GM12878 (cell line): Measurements from ENCODE around the gene PTPN21. TPM values are rescaled to one million over a fixed set of nuclear protein-coding genes. Genes with fewer than 3 reads are reported as not detected.

Source experiments
- ATAC-seq: fragments of 200-7000 bp; cut with Tn5 transposase; 3 replicates; pipeline ENCODE4 v1.9.1; 2020; ENCODE audit warnings: mild to moderate bottlenecking, moderate library complexity
- BruUV-seq: library from RNA; stranded (reverse); fragments of 400-500 nt; replicated peaks from 2 replicates; lab custom pipeline; 2021; lab: Mats Ljungman, UMichigan
- CTCF ChIA-PET: fragments of 300-600 bp; sonication (Branson Sonifier 250); formaldehyde crosslinking; extraction: SDS; loops from one replicate; lab custom pipeline; 2021; ENCODE audit warnings: inconsistent platforms; lab: Yijun Ruan, JAX
- POLR2A ChIA-PET: fragments of 350-600 bp; formaldehyde crosslinking; extraction: SDS; loops from one replicate; lab custom pipeline; 2021; ENCODE audit warnings: inconsistent platforms; lab: Charles Lee
- RAD21 ChIA-PET: fragments of 300-600 bp; sonication (Branson Sonifier 250); formaldehyde crosslinking; loops from one replicate; lab custom pipeline; 2023; ENCODE audit warnings: antibody characterized with exemption; ENCODE audit not compliant: unreplicated experiment; lab: Charles Lee
- SMC1A ChIA-PET: fragments of 300-600 bp; sonication (Branson Sonifier 250); formaldehyde crosslinking; loops from one replicate; lab custom pipeline; 2023; ENCODE audit not compliant: unreplicated experiment, uncharacterized antibody; lab: Charles Lee
- DNase-seq: peaks from one replicate; pipeline ENCODE4 v3.0.0-alpha.2; 2011; ENCODE audit warnings: low read depth, low spot score
- FAIRE-seq: peaks from 3 replicates; lab custom pipeline; 2011; peaks lifted over from hg19 to GRCh38; lab: Jason Lieb, UNC
- H2AFZ ChIP-seq: 2 replicates; pipeline ENCODE4 v1.6.0; 2011; ENCODE audit warnings: low read depth, low read length, control low read depth; ENCODE audit not compliant: control insufficient read depth
- H3K27ac ChIP-seq: 2 replicates; pipeline ENCODE4 v1.5.1; 2011; ENCODE audit warnings: control low read depth; ENCODE audit not compliant: control insufficient read depth, insufficient read depth
- H3K27me3 ChIP-seq, 2 experiments: replicated peaks in 1 of 2; 2 replicates each; pipeline versions ENCODE4 v1.6.0 to v1.6.1; 2011; ENCODE audit warnings: low read length in 1 of 2; ENCODE audit not compliant: control insufficient read depth in 2 of 2, insufficient read depth in 2 of 2
- H3K36me3 ChIP-seq, 2 experiments: 2 replicates each; pipeline ENCODE4 v1.5.1; 2011; ENCODE audit warnings: low read length in 1 of 2; ENCODE audit not compliant: control insufficient read depth in 2 of 2, insufficient read depth in 2 of 2
- H3K4me1 ChIP-seq: 2 replicates; pipeline ENCODE4 v1.6.1; 2011; ENCODE audit warnings: mild to moderate bottlenecking, low read length, moderate library complexity, mixed read lengths; ENCODE audit not compliant: control insufficient read depth, insufficient read depth
- H3K4me2 ChIP-seq: 2 replicates; pipeline ENCODE4 v1.6.0; 2011; ENCODE audit warnings: control low read depth; ENCODE audit not compliant: control insufficient read depth, insufficient read depth
- H3K4me3 ChIP-seq: fragments of 200-600 bp; sonication (generic); 2 replicates; pipeline ENCODE4 v1.5.1; 2016
- H3K79me2 ChIP-seq: 2 replicates; pipeline ENCODE4 v1.6.0; 2011; ENCODE audit warnings: low read length; ENCODE audit not compliant: control insufficient read depth, insufficient read depth
- H3K9ac ChIP-seq: 2 replicates; pipeline ENCODE4 v1.8.0; 2011; ENCODE audit warnings: low read length, control low read depth, mixed read lengths; ENCODE audit not compliant: control insufficient read depth, insufficient read depth
- H3K9me3 ChIP-seq: replicated peaks from 3 replicates; pipeline ENCODE4 v1.5.1; 2011; ENCODE audit warnings: mild to moderate bottlenecking, low read length; ENCODE audit not compliant: control insufficient read depth, insufficient read depth
- H4K20me1 ChIP-seq: 2 replicates; pipeline ENCODE4 v1.6.0; 2011; ENCODE audit not compliant: control insufficient read depth, insufficient read depth
- CEBPB ChIP-seq, 2 experiments: fragments of 150-350 bp in 1 of 2; IDR thresholded peaks; 2 replicates each; pipeline ENCODE4 v1.6.1; 2012 to 2014; ENCODE audit warnings: low read depth in 2 of 2, low read length in 2 of 2, borderline replicate concordance in 1 of 2, inconsistent platforms in 1 of 2
- EP300 ChIP-seq, 2 experiments: fragments of 150-350 bp in 1 of 2; IDR thresholded peaks; 2 replicates each; pipeline ENCODE4 v1.6.1; 2011 to 2012; ENCODE audit warnings: low read depth in 2 of 2, low read length in 2 of 2, borderline replicate concordance in 1 of 2, improper control_type of control experiment in 1 of 2, inconsistent platforms in 1 of 2; ENCODE audit not compliant: control insufficient read depth in 1 of 2
- FOXK2 ChIP-seq: fragments of 450-650 bp; IDR thresholded peaks from 2 replicates; pipeline ENCODE4 v1.6.1; 2017; ENCODE audit warnings: mild to moderate bottlenecking, moderate library complexity
- KLF5 ChIP-seq: fragments of 450-650 bp; IDR thresholded peaks from 2 replicates; pipeline ENCODE4 v1.6.1; 2014; ENCODE audit warnings: mild to moderate bottlenecking; ENCODE audit not compliant: partially characterized antibody
- POLR2AphosphoS2 ChIP-seq: IDR thresholded peaks from 2 replicates; pipeline ENCODE4 v1.6.1; 2011; ENCODE audit warnings: low read depth, mild to moderate bottlenecking, low read length, improper control_type of control experiment, moderate library complexity
- STAT1 ChIP-seq: fragments of 450-650 bp; conservative IDR thresholded peaks from 2 replicates; pipeline ENCODE4 v1.6.1; 2014; ENCODE audit warnings: antibody characterized with exemption, mild to moderate bottlenecking
- SUZ12 ChIP-seq: fragments of 200-600 bp; sonication (generic); IDR thresholded peaks from one replicate; pipeline ENCODE4 v1.6.1; 2018; ENCODE audit warnings: antibody characterized with exemption, mild to moderate bottlenecking; ENCODE audit not compliant: unreplicated experiment
- ZNF217 ChIP-seq: fragments of 450-650 bp; IDR thresholded peaks from 2 replicates; pipeline ENCODE4 v1.6.1; 2017; ENCODE audit warnings: antibody characterized with exemption, mild to moderate bottlenecking
- ZNF24 ChIP-seq: fragments of 450-650 bp; IDR thresholded peaks from 2 replicates; pipeline ENCODE4 v1.6.1; 2017; ENCODE audit warnings: antibody characterized with exemption, mild to moderate bottlenecking
- WGBS: methylation state at CpG from one replicate; pipeline ENCODE4 v1.1.6; 2016; ENCODE audit warnings: low lambda C conversion rate; ENCODE audit not compliant: insufficient replicate concordance, insufficient coverage; ENCODE audit errors: missing lambda C conversion rate; 5-methylcytosine and 5-hydroxymethylcytosine counted together
- in situ Hi-C: fragments of 300-500 bp; cut with MboI; formaldehyde crosslinking; loops from 9 replicates; pipeline ENCODE4 v1.14.3; 2018; ENCODE audit warnings: mixed read lengths
- intact Hi-C: fragments of 100-400 bp; cut with micrococcal nuclease; formaldehyde crosslinking; loops from one replicate; pipeline ENCODE4 v1.14.2; 2022; ENCODE audit not compliant: unreplicated experiment
- polyA plus RNA-seq, 11 experiments: library from polyadenylated mRNA; depleted of rRNA in 4 of 11; unstranded in 6 of 11; stranded (reverse) in 5 of 11; fragments of >200 nt; fragmentation: Nextera tagmentation in 4 of 11; fragmentation: Illumina TruSeq in 1 of 11; extraction: Ambion mirVana in 4 of 11; extraction: Trizol in 1 of 11; gene quantifications; 1 replicate in 1 of 11; 2 replicates in 10 of 11; pipeline versions ENCODE4 v1.2.1 to v1.2.3, GENCODE V29; 2011 to 2016; ENCODE audit warnings: inconsistent platforms in 2 of 11, missing spikeins in 2 of 11, low read depth in 1 of 11
- total RNA-seq, 4 experiments: library from RNA; depleted of rRNA in 3 of 4; stranded (reverse); fragments of >200 nt in 3 of 4; fragmentation: Illumina TruSeq in 1 of 4; extraction: Trizol in 1 of 4; gene quantifications; 2 replicates each; pipeline versions ENCODE4 v1.2.1 to v1.2.3, GENCODE V29; 2013 to 2021
- TF ChIP-seq, protein P1 (sequence below): fragments of 450-650 bp; IDR thresholded peaks from 2 replicates; pipeline ENCODE4 v1.6.1; 2016; ENCODE audit warnings: mild to moderate bottlenecking, moderate library complexity, borderline replicate concordance
- TF ChIP-seq, protein P2 (sequence below): fragments of 450-650 bp; conservative IDR thresholded peaks from 2 replicates; pipeline ENCODE4 v1.6.1; 2017; ENCODE audit warnings: mild to moderate bottlenecking, moderate library complexity
- TF ChIP-seq, protein P3 (sequence below): fragments of 450-650 bp; IDR thresholded peaks from 2 replicates; pipeline ENCODE4 v1.6.1; 2017; ENCODE audit warnings: low read depth, mild to moderate bottlenecking, moderate library complexity

The PTPN21 gene
- total and polyA plus RNA-seq, 10 of the 15 experiments (the other 5 are each of a cell fraction or from before 2014, with no cell fraction given): 0.01 to 0.23 (median 0.04) TPM; not detected in 3

DNA sequence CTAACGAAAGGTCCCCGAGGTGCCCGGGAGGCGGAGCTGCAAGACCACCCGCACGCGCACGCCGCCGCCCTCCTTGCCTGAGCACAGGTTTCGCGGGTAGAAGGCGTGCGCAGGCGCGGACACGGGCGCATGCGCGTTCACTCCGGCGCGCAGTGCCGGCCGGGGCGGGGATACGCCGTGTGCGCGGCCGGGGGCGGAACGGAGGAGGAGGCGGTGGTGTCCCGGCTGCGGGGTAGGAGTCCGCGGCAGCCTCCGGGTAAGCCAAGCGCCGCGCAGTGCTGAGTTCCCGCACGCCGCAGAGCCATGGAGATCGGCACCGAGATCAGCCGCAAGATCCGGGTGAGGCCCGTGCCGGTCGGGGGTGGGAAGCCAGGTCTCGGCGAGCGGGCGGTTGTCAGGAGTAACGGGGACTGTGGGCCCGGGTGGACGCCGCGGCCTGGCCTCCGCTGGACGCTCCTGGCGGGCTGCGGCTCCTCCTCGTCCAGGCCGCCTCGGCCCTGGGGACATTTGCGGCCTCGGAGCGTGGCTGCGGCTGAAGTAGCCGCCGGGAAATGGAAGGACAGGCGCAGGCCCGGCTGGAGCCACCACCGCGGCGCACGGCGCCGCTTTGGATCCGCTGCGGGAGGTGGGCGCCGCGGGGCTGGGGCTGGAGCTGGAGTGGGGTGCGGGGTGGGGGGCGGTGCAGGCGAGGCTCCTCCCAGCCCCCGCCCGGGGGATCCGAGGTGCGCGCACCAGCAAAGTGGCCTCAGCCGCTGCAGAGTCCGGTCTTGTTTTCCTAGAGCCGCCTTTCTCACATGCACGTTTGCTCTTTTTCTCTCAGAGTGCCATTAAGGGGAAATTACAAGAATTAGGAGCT is 8.3 kb upstream of the PTPN21 start, which contains the start of gene ZC3H14 (continued):
- TF ChIP-seq ZNF24 (no peak), FOXK2 (no peak), KLF5 (no peak), POLR2AphosphoS2 (0 out of 2 replicates have a peak, but pooled peaks have one; percentile 48), SUZ12 (no peak), STAT1 (no peak)
- TF ChIP-seq, protein P1, sequence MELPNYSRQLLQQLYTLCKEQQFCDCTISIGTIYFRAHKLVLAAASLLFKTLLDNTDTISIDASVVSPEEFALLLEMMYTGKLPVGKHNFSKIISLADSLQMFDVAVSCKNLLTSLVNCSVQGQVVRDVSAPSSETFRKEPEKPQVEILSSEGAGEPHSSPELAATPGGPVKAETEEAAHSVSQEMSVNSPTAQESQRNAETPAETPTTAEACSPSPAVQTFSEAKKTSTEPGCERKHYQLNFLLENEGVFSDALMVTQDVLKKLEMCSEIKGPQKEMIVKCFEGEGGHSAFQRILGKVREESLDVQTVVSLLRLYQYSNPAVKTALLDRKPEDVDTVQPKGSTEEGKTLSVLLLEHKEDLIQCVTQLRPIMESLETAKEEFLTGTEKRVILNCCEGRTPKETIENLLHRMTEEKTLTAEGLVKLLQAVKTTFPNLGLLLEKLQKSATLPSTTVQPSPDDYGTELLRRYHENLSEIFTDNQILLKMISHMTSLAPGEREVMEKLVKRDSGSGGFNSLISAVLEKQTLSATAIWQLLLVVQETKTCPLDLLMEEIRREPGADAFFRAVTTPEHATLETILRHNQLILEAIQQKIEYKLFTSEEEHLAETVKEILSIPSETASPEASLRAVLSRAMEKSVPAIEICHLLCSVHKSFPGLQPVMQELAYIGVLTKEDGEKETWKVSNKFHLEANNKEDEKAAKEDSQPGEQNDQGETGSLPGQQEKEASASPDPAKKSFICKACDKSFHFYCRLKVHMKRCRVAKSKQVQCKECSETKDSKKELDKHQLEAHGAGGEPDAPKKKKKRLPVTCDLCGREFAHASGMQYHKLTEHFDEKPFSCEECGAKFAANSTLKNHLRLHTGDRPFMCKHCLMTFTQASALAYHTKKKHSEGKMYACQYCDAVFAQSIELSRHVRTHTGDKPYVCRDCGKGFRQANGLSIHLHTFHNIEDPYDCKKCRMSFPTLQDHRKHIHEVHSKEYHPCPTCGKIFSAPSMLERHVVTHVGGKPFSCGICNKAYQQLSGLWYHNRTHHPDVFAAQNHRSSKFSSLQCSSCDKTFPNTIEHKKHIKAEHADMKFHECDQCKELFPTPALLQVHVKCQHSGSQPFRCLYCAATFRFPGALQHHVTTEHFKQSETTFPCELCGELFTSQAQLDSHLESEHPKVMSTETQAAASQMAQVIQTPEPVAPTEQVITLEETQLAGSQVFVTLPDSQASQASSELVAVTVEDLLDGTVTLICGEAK: no peak
- TF ChIP-seq, all 136 proteins: peak for 34

DNA sequence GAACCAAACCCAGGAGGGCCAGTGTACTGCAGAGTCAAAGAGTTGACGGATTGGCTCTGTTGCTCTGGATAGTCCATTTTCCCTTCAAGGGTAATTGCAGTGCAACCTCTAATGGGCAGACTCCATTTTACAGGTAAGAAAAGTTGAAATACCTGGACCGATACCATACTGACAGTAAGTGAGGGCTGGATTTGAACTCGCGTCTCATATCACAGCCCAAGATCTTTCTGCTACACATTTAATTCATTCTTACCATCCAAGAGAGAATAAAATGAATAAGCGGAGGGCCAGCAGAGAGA is 7.7 kb upstream of the PTPN21 start:
- H3K36me3 ChIP-seq: no peaks in the 10 kb centered on the region
- H3K27ac ChIP-seq: no peak overlapping the region
- peak overlapping the region; percentile 64 for H3K4me2 ChIP-seq
- intact Hi-C loops: loop anchor here (5.0 kb wide), 1 partner anchor 70 kb away; no protein-coding TSS in a partner anchor
- ChIA-PET CTCF (interaction anchor here (1.4 to 2.6 kb wide), 2 partner anchors 71 to 105 kb away, joined by 3 to 9 read pairs; no protein-coding TSS in a partner anchor), RAD21 (interaction anchor here (1.0 kb wide), 1 partner anchor 107 kb away, joined by 3 read pairs; no protein-coding TSS in a partner anchor), POLR2A (no interaction called here), SMC1A (no interaction called here)
- H4K20me1 ChIP-seq: no peaks in the 10 kb centered on the region
- TF ChIP-seq ZNF217: peak; percentile 76; the same call in 1 of the 2 replicates
- TF ChIP-seq EP300 (IDR thresholded peaks at IDR 0.05; ENCODE audit: borderline replicate concordance in 1 of 2, control insufficient read depth in 1 of 2, low read depth in 2 of 2, low read length in 2 of 2): no peak
- TF ChIP-seq ZNF24: no peak
- TF ChIP-seq, protein P2, sequence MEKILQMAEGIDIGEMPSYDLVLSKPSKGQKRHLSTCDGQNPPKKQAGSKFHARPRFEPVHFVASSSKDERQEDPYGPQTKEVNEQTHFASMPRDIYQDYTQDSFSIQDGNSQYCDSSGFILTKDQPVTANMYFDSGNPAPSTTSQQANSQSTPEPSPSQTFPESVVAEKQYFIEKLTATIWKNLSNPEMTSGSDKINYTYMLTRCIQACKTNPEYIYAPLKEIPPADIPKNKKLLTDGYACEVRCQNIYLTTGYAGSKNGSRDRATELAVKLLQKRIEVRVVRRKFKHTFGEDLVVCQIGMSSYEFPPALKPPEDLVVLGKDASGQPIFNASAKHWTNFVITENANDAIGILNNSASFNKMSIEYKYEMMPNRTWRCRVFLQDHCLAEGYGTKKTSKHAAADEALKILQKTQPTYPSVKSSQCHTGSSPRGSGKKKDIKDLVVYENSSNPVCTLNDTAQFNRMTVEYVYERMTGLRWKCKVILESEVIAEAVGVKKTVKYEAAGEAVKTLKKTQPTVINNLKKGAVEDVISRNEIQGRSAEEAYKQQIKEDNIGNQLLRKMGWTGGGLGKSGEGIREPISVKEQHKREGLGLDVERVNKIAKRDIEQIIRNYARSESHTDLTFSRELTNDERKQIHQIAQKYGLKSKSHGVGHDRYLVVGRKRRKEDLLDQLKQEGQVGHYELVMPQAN: peak; percentile 11; the same call in 1 of the 2 replicates
- TF ChIP-seq CEBPB (IDR thresholded peaks at IDR 0.05; ENCODE audit: borderline replicate concordance in 1 of 2, low read depth in 2 of 2, low read length in 2 of 2): no peak
- TF ChIP-seq, protein P3, sequence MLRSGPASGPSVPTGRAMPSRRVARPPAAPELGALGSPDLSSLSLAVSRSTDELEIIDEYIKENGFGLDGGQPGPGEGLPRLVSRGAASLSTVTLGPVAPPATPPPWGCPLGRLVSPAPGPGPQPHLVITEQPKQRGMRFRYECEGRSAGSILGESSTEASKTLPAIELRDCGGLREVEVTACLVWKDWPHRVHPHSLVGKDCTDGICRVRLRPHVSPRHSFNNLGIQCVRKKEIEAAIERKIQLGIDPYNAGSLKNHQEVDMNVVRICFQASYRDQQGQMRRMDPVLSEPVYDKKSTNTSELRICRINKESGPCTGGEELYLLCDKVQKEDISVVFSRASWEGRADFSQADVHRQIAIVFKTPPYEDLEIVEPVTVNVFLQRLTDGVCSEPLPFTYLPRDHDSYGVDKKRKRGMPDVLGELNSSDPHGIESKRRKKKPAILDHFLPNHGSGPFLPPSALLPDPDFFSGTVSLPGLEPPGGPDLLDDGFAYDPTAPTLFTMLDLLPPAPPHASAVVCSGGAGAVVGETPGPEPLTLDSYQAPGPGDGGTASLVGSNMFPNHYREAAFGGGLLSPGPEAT: no peak
- ATAC-seq: no peak
- peaks cover 17% of the 10 kb centered on the region for H3K79me2 ChIP-seq
- DNase-seq: no peak
- 21% methylated on average over 5 of the region's 5 CpGs for WGBS
- H3K4me3 ChIP-seq: peak overlapping the region; percentile 52
- no peaks in the 10 kb centered on the region; the same call in 2 of the 3 replicates for H3K9me3 ChIP-seq
- in situ Hi-C loops: no loop called here
- no peaks in the 10 kb centered on the region; a peak in 2 of 4 replicates for H3K27me3 ChIP-seq
- H3K9ac ChIP-seq: 0 out of 2 replicates have a peak overlapping the region, but pooled peaks have one; percentile 66
- no peaks in the 10 kb centered on the region for H3K4me1 ChIP-seq
- BruUV-seq: no TSS peak
- H2AFZ ChIP-seq: peak overlapping the region; percentile 79
- FAIRE-seq: no peak
